Parathyroid adenoma (tissue), 2 donors: ENCODE results near the gene CD58.
"Not testable (repeated sequence)": the region's sequence is repeated elsewhere in the genome, so short reads cannot be mapped to it uniquely, and the experiment has no call there.

Experiments used
- H2AFZ ChIP-seq: fragments of 300-600 bp; sonication (generic); one replicate; pipeline ENCODE4 v1.7.0; 2017; ENCODE audit warnings: antibody characterized with exemption, mild to moderate bottlenecking
- H3K27ac ChIP-seq: fragments of 300-600 bp; sonication (generic); one replicate; pipeline ENCODE4 v1.7.0; 2017
- H3K27me3 ChIP-seq: fragments of 300-600 bp; sonication (generic); one replicate; pipeline ENCODE4 v1.7.0; 2017; ENCODE audit warnings: low read length; ENCODE audit not compliant: control insufficient read depth, insufficient read depth
- H3K36me3 ChIP-seq: fragments of 300-600 bp; sonication (generic); one replicate; pipeline ENCODE4 v1.7.0; 2017; ENCODE audit warnings: low read length; ENCODE audit not compliant: control insufficient read depth, insufficient read depth
- H3K4me1 ChIP-seq: fragments of 300-600 bp; sonication (generic); one replicate; pipeline ENCODE4 v1.7.0; 2017; ENCODE audit warnings: control low read depth
- H3K4me2 ChIP-seq: fragments of 300-600 bp; sonication (generic); one replicate; pipeline ENCODE4 v1.7.0; 2017; ENCODE audit warnings: low read length
- H3K4me3 ChIP-seq: fragments of 300-600 bp; sonication (generic); one replicate; pipeline ENCODE4 v1.7.0; 2017; ENCODE audit warnings: low read depth, low read length
- H3K79me2 ChIP-seq: fragments of 300-600 bp; sonication (generic); one replicate; pipeline ENCODE4 v1.7.0; 2017; ENCODE audit warnings: control low read depth
- H3K9ac ChIP-seq: fragments of 300-600 bp; sonication (generic); one replicate; pipeline ENCODE4 v1.7.0; 2017; ENCODE audit warnings: mild to moderate bottlenecking
- H3K9me3 ChIP-seq: fragments of 300-600 bp; sonication (generic); one replicate; pipeline ENCODE4 v1.7.0; 2017; ENCODE audit warnings: low read length; ENCODE audit not compliant: control insufficient read depth
- TF ChIP-seq, protein P1 (sequence below): fragments of 300-600 bp; sonication (generic); IDR thresholded peaks from one replicate; pipeline ENCODE4 v1.7.0; 2017; ENCODE audit warnings: antibody characterized with exemption, mild to moderate bottlenecking
- donor health status: primary hyperparathyroidism.

CD58 gene

DNA sequence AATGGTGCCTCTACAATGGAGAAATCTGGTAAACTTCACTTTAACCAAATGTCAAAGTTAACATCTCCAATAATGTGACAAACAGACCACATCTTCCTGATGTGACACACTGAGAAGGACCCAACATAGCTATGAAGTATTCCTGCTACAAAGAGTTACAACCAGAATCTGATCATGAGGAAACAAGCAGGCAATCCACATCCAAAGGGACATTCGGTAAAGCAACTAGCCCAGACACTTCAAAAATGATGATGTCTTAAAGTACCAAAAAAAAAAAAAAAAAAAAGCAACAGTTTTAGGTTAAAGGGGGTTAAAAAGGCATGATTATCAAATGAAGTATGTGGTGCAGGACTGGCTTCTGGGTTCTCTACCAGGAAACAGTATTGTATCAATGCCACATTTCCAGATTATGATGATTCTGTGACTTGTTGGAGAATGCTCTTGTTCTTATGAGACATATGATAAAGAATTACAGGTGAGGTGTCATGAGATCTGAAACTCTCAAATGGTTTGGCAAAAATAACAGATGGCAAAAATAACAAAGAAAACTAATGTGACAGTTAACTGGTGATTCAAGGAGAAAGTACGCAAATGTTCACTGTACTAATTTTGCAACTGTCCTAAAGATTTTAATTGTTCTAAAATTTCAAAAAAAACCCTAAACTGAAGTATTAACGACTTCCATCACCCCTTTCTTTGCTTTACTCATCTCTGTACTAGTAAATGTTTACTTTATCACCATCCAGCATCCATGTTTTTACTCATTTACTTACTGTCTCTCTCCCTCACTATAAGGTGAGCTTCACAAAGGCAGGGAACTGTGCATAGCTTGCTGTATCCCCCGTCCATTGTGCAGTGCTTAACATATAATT is 2.8 kb downstream of the CD58 start:
- Histone ChIP-seq H3K27ac (no peak overlapping the region), H3K36me3 (no peaks in the 10 kb centered on the region), H3K4me2 (no peak overlapping the region), H3K9me3 (no peaks in the 10 kb centered on the region), H3K79me2 (no peaks in the 10 kb centered on the region), H3K4me1 (peaks cover 3% of the 10 kb centered on the region), H3K9ac (no peak overlapping the region), H3K27me3 (no peaks in the 10 kb centered on the region), H2AFZ (no peak overlapping the region), H3K4me3 (no peak overlapping the region)
- TF ChIP-seq, protein P1, sequence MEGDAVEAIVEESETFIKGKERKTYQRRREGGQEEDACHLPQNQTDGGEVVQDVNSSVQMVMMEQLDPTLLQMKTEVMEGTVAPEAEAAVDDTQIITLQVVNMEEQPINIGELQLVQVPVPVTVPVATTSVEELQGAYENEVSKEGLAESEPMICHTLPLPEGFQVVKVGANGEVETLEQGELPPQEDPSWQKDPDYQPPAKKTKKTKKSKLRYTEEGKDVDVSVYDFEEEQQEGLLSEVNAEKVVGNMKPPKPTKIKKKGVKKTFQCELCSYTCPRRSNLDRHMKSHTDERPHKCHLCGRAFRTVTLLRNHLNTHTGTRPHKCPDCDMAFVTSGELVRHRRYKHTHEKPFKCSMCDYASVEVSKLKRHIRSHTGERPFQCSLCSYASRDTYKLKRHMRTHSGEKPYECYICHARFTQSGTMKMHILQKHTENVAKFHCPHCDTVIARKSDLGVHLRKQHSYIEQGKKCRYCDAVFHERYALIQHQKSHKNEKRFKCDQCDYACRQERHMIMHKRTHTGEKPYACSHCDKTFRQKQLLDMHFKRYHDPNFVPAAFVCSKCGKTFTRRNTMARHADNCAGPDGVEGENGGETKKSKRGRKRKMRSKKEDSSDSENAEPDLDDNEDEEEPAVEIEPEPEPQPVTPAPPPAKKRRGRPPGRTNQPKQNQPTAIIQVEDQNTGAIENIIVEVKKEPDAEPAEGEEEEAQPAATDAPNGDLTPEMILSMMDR = no peak

DNA sequence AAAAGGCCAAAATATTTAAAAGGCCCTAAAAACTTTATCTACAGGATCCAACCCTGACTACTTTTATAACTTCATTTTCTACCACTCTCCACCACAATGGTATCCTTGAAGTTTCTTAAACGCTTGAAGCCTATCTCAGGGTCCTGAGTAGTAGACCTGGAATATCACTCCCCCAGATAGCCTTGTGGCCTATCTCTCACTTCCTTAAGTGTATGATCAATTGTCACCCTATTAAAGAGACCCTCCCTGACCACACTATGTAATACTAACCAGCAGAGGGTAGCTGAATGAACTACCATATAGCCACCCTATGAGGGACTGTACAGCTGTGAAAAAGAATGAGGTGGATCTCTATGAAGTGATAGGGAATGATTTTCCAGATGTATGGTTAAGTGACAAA is 5.6 kb downstream of the CD58 start:
- H3K9ac ChIP-seq = no peak overlapping the region
- H3K36me3 ChIP-seq = no peaks in the 10 kb centered on the region
- H2AFZ ChIP-seq = no peak overlapping the region
- no peak overlapping the region for H3K27ac ChIP-seq
- H3K4me3 ChIP-seq = no peak overlapping the region
- no peaks in the 10 kb centered on the region for H3K4me1 ChIP-seq
- H3K27me3 ChIP-seq = no peaks in the 10 kb centered on the region
- H3K9me3 ChIP-seq = no peaks in the 10 kb centered on the region
- no peak overlapping the region for H3K4me2 ChIP-seq
- TF ChIP-seq, protein P1 = no peak
- H3K79me2 ChIP-seq = no peaks in the 10 kb centered on the region

DNA sequence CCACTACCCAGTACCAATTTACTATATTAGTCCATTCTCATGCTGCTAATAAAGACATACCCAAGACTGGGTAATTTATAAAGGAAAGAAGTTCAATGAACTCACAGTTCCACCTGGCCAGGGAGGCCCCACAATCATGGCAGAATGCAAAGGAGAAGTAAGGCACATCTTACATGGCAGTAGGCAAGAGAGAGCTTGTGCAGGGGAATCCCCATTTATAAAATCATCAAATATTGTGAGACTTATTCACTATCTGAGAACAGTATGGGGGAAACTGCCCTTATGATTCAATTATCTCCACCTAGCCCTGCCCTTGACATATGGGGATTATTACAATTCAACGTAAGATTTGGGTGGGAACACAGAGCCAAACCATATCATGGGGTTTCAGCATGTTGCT is 6.4 kb downstream of the CD58 start:
- Histone ChIP-seq H3K4me3 (no peak overlapping the region), H3K4me1 (no peaks in the 10 kb centered on the region)
- TF ChIP-seq, protein P1 = no peak

DNA sequence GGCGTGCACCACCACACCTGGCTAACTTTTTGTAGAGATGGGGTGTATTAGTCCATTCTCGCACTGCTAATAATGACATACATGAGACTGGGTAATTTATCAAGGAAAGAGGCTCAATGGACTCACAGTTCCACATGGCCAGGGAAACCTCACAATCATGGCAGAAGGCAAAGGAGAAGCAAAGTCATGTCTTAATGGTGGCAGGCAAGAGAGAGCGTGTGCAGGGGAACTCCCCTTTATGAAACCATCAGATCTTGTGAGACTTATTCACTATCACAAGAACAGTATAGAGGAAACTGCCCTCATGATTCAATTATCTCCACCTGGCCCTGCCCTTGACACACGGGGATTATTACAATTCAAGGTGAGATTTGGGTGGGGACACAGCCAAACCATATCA is 8.4 kb downstream of the CD58 start:
- H3K27ac ChIP-seq, H3K4me1 ChIP-seq, H2AFZ ChIP-seq, H3K27me3 ChIP-seq, H3K4me2 ChIP-seq, H3K79me2 ChIP-seq, H3K36me3 ChIP-seq, H3K4me3 ChIP-seq, H3K9ac ChIP-seq, H3K9me3 ChIP-seq: not testable (repeated sequence)

More for the DNA sequence above, 6.4 kb downstream of the CD58 start:
- Histone ChIP-seq H3K4me2 (no peak overlapping the region), H3K9ac (no peak overlapping the region), H3K27ac (no peak overlapping the region), H3K27me3 (no peaks in the 10 kb centered on the region), H3K36me3 (no peaks in the 10 kb centered on the region), H3K9me3 (no peaks in the 10 kb centered on the region), H3K79me2 (no peaks in the 10 kb centered on the region), H2AFZ (no peak overlapping the region)

DNA sequence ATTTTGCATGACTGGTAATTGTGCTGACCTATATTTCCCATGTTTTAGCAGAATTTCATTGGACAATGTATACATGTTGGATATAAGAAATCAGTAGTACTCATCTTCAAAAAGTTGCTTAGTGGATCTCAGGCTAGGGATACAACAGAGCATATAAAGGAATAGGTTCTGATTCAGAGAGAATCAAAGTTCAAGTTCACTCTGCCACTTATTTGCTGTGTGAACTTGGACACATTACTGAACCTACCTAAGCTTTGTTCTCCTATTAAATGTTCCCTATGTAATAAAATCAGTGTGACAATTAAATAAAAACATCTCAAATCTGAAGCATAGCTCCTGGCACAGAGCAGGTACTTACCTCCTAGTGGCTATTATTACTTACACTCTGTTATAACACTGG is 9.3 kb downstream of the CD58 start:
- H3K79me2 ChIP-seq = no peaks in the 10 kb centered on the region
- H2AFZ ChIP-seq = no peak overlapping the region
- H3K27me3 ChIP-seq = no peaks in the 10 kb centered on the region
- no peak overlapping the region for H3K27ac ChIP-seq
- no peaks in the 10 kb centered on the region for H3K4me1 ChIP-seq
- H3K4me3 ChIP-seq = no peak overlapping the region
- H3K9ac ChIP-seq = no peak overlapping the region
- H3K4me2 ChIP-seq = no peak overlapping the region
- H3K36me3 ChIP-seq = no peaks in the 10 kb centered on the region
- TF ChIP-seq, protein P1 = no peak
- H3K9me3 ChIP-seq = no peaks in the 10 kb centered on the region
